ENCODE data around the gene SMYD3.
"Not testable (repeated sequence)": the region's sequence is repeated elsewhere in the genome, so short reads cannot be mapped to it uniquely, and the experiment has no call there.

Gene SMYD3

DNA sequence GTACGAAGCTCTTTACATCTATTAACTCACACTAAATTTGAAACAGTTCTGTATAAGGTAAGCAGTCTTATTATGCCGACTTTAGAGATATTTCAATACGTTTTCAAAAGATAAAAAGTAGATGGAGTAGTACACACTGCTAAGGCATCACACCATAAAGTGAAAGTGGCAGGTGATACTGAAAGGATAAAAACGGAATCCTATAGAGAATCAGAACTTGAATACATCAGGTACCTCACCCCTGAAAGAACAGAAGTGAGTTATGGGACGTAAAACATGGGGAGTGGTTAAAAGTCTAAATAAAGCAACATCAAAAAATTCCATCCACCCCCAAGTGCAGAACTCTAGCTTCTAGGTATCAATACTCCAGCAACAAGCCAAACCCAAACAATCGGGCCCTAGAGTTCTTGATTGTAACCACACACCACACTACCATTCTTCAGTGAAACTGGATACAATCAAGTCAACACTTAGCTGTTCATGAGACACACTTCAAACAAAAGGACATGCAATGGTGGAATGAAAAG is 142.6 kb downstream of the SMYD3 start:
- DNase-seq (ENCODE audit: low read depth in 1 of 2, low spot score in 1 of 2) = no peak

DNA sequence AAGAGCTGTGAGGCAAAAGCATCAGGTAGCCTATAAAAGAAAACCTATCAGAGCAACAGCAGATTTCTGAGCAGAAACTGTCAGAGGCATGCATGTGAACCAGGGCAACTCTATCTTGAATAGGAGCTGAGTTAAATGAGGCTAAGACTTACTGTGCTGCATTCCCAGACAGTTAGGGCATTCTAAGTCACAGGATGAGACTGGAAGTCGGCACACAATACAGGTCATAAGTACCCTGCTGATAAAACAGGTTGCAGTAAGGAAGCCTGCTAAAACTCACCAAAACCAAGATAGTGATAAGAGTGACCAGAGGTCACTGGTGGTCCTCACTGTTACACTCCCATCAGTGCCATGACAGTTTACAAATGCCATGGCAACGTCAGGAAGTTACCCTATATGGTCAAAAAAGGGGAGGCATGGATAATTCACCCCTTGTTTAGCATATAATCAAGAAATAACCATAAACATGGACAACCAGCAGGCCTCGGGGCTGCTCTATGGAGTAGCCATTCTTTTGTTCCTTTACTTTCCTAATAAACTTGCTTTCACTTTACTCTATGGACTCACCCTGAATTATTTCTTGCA is 150.0 kb downstream of the SMYD3 start:
- not testable (repeated sequence) for DNase-seq (ENCODE audit: low read depth in 1 of 2, low spot score in 1 of 2)

DNA sequence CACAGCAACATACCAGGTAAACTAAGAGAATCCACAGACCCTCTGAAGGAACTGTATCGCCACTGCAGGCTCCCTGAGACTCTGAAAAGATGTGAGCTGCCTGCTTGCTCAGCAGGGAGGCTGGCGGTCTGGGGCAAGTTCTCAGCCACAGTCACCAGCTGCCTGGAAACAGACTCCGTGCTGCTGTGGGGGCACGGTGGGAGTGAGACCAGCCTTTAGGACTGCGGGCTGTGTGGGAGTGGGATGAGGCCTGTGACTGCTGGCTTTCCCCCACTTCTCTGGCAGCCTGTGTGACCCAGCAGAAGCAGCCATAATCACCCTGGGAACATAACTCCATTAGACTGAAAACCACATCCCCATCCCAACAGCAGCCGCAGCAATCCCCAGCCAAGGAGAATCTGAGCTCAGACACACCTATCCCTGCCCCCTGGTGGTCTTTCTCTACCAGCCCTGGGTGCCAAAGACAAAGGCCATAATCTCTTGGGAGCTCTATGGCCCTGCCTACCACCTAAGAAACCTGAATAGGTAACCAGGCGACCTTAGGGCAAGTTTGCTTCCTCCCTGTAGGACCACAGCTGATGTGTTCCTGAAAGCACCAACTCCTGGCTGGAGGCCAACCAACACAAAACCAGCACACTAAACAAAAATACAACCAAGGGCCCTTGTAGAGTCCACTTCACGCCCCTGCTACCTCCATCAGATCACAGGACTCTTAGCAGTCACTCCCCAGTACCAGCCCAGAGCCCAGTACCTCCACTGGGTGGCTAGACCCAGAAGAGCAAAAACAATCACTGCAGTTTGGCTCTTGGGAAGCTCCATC is 151.5 kb downstream of the SMYD3 start:
- no peak for DNase-seq (ENCODE audit: low read depth in 1 of 2, low spot score in 1 of 2)

DNA sequence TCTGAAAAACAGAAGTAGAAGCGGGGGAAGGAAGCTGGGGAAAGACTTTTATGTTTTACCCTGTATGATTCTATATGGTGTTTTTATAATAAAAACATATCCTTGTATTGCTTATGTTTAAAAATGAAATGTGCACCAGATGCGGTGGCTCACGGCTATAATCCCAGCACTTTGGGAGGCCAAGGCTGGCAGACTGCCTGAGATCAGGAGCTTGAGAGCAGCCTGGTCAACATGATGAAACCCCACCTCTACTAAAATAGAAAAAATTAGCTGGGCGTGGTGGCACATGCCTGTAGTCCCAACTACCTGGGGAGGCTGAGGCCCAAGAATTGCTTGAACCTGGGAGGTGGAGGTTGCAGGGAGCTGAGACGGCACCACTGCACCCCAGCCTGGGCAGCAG is 155.4 kb downstream of the SMYD3 start:
- DNase-seq (ENCODE audit: low read depth in 1 of 2, low spot score in 1 of 2) = no peak

DNA sequence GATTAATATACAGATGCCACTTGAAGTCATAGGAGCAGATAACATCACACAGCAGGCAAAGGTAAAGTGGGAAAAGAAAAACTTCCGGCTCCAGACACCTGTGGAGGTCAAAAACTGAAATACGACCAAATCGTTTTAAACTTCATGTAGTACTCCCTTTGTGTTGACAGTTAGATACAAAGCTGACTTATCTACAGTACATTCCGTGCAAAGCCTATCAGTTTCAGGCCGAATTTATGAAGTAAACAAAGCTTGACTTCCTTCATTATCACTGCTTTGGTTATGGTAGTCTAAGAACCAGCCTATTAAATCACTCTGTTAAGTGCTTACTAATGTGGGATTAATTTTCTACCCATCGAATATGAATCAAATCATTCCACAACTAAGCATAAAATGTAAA is 156.3 kb downstream of the SMYD3 start:
- no peak for DNase-seq (ENCODE audit: low read depth in 1 of 2, low spot score in 1 of 2)

DNA sequence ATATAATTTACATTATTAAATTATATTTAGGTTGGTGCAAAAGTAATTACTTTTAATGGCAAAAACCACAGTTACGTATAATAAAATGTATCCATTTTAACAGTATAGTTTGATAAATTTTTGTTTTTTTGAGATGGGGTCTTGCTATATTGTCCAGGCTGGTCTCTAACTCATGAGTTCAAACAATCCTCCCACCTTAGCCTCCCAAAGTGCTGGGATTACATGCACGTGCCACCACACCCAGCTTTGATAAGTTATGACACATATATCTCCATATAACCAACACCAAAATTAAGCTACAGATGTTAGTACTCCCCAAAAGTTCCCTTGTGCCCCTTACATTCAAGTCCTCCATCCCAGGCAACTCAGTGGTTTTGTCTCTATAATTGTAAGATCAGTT is 163.1 kb downstream of the SMYD3 start:
- DNase-seq (ENCODE audit: low read depth in 1 of 2, low spot score in 1 of 2) = no peak

DNA sequence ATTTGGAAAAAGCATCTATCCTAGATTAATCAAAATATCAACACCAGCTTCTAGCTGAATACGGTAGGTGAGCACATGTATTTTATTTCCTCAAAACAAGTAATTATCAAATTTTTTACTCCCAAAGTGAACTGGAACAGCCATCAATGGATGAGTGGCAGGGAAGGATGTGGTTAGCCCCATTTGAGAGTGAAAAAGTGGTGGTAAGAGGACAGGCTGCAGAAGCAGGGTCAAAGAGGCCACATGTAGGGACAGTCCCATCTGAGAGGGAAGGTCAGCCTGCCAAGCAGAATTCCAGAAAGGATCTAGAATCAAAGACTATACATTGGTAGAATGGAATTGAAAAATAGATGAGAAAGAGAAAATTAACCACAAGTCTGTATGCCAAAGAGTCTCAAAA is 163.8 kb downstream of the SMYD3 start:
- DNase-seq (ENCODE audit: low read depth in 1 of 2, low spot score in 1 of 2) = no peak

DNA sequence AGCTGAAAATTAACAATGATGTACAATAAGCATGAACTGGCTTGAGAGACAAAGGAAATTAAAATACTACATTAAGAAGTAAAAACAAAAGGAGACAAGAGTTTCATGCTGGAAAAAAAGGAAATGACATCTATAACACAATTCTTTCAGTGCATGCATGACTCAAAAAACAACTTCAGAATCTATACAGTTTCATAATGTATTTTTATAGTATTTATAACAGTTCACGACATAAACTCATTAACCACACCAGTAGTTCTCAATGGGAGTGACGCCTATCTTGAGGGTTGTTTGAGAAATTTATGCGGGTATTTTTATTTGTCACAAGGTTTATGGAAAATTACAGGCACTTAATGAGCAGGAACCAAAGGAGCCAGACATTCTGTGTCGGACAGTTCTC is 168.5 kb downstream of the SMYD3 start:
- DNase-seq (ENCODE audit: low read depth in 1 of 2, low spot score in 1 of 2) = no peak

DNA sequence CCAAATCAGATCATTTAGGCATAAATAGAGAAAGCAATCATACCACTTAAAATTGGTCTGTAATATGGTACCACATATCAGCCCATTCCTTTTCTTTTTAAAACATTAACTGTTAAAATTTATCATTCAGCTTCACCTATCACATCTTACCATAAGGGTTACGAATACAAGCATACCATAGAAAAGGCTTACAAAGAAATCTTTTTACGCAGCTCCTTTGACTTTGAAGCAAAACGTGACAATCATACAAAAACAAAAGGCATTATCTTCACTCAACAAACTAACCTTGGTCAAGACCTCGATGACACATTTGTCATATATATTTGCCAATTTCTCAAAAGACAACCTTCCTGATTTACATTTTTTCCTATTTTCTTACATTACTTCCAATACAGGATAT is 169.0 kb downstream of the SMYD3 start:
- no peak for DNase-seq (ENCODE audit: low read depth in 1 of 2, low spot score in 1 of 2)

DNA sequence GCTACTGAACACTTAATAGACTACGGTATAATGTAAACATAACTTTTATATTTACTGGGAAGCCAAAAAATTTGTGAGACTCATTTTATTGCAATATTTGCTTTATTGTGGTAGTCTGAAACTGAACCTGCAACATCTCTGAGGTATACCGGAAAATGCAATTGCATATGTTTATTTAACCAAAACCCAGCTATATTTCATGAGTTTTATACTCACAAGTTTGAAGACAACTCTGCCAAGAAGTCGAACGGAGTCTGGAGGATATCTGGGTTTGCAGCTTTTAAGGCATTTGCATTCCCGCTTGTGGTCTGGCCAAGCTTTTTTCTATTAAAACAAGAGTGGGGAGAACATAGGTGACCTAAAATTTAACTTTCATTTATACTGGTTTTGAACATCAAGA is 171.9 kb downstream of the SMYD3 start:
- no peak for DNase-seq (ENCODE audit: low read depth in 1 of 2, low spot score in 1 of 2)

DNA sequence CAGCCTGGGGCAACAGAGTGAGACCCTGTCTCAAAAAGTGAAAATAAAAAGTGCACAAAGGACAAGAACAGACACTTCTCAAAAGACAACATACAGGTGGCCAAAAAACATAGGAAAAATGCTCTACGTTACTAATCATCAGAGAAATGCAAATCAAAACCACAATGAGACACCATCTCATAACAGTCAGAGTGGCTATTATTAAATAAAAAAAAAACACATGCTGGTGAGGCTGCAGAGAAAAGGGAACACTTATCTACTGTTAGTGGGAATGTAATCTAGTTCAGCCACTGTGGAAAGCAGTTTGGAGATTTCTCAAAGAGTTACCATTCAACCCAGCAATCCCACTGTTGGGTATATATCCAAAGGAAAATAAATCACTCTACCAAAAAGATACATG is 173.2 kb downstream of the SMYD3 start:
- no peak for DNase-seq (ENCODE audit: low read depth in 1 of 2, low spot score in 1 of 2)

DNA sequence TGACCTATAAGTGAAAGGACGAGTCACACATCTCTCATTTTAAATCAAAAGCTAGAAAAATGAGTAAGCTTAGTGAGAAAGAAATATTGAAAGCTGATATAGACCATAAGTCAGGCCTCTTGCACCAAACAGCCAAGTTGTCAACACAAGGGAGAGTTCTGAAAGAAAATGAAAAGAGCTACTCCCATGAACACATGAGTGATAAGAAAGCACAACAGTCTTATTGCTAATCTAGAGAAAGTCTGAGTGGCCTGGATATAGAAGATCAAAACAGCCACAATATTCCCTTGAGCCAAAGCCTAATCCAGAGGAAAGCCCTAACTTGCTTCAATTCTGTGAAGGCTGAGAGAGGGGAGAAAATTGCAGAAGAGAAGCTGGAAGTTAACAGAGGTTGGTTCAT is 175.0 kb downstream of the SMYD3 start:
- DNase-seq (ENCODE audit: low read depth in 1 of 2, low spot score in 1 of 2) = no peak

DNA sequence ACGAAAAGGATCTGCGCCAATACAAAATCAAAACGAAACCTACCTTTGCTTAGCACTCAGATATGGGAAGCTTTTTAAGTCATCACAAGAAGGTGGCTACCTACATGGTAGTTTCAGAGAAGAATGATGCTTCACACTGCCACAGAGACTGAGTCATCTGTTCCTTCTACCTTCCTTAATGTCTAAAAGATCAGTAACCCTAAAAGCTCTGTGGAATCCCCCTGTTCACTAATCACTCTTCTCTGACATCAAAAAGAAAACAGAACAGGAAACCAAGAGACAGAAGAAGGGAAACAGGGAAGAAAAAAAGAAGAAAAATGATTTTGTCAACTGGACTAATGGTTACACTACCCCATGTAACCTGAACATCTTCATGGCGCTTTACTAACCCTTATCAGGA is 177.2 kb downstream of the SMYD3 start:
- DNase-seq (ENCODE audit: low read depth in 1 of 2, low spot score in 1 of 2) = no peak

DNA sequence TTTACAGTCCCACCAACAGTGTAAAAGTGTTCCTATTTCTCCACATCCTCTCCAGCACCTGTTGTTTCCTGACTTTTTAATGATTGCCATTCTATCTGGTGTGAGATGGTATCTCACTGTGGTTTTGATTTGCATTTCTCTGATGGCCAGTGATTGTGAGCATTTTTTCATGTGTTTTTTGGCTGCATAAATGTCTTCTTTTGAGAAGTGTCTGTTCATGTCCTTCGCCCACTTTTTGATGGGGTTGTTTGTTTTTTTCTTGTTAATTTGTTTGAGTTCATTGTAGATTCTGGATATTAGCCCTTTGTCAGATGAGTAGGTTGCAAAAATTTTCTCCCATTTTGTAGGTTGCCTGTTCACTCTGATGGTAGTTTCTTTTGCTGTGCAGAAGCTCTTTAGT is 177.8 kb downstream of the SMYD3 start:
- not testable (repeated sequence) for DNase-seq (ENCODE audit: low read depth in 1 of 2, low spot score in 1 of 2)

DNA sequence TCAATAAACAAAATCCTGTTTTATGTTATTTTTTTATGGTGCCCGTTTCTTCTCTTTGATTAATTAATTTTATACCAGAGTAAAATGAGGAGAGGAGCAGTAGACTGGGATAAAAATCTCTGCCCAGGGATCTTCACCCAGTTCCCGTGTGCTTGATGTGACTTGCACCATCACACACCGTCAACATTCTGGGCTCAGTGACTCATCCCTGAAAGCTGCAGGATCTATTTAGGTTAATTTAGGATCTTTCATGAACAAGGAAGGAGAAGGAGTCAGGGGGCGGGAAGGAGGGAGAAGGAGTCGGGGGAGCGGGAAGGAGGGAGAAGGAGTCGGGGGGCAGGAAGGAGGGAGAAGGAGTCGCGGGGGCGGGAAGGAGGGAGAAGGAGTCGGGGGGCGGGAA is 182.4 kb downstream of the SMYD3 start:
- no peak for DNase-seq (ENCODE audit: low read depth in 1 of 2, low spot score in 1 of 2)

DNA sequence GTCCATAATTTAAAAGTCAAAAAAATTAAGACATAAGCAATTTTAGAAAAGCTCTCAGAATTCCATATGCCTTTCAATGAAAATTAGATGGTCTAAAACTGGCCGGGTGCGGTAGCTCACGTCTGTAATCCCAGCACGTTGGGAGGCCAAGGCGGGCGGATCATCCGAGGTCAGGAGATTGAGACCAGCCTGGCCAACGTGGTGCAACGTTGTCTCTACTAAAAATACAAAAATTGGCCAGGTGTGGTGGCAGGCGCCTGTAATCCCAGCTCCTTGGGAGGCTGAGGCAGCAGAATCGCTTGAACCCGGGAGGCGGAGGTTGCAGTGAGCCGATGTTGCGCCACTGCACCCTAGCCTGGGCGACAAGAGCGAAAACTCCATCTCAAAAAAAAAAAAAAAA is 183.0 kb downstream of the SMYD3 start:
- DNase-seq (ENCODE audit: low read depth in 1 of 2, low spot score in 1 of 2) = not testable (repeated sequence)

DNA sequence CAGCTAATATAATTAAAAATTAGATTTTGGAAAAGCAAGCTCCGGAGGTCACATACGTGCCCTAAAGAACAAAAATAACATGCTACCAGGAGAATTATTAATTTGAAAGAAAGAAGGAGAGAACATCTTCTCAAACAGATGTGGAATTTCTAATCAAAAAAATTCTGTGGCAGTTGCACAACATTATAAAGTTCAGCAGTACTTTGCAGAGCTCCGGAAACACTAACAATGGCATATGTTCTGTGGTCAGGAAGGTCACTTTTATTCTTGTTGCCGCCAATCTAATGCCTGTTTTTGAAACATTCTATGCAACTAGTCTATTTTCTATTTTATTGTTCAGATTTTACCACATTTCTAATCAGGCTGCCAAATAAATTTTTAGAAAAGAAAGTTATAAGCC is 186.8 kb downstream of the SMYD3 start:
- DNase-seq (ENCODE audit: low read depth in 1 of 2, low spot score in 1 of 2) = no peak

DNA sequence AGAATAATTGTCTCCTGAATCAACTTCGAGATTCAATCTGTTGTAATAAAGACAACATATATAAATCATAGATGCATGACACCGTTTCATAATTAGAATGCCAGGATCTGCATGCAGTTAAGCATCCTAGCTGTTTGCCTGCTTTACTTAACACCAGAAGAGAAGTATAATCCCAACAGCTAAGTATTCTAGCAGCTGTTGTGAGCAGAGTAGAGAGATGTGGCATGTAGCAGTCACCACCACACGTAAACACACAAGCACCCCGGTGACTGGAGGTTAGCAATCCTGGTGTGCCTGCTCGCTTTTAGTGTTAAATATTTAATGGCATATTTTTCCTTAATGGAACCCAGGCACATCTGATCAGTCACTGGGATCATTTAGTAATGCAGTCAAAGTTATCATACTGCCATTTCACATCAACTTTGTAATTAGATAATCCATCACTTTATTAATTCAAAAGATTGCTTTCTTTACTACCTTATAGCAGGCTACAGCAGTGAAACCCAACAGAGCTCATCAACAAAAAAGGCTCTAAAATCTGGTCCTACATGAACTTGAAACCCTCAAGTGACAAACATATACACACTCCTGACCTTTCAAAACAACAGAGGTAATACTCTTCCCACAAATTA is 187.9 kb downstream of the SMYD3 start:
- no peak for DNase-seq (ENCODE audit: low read depth in 1 of 2, low spot score in 1 of 2)

DNA sequence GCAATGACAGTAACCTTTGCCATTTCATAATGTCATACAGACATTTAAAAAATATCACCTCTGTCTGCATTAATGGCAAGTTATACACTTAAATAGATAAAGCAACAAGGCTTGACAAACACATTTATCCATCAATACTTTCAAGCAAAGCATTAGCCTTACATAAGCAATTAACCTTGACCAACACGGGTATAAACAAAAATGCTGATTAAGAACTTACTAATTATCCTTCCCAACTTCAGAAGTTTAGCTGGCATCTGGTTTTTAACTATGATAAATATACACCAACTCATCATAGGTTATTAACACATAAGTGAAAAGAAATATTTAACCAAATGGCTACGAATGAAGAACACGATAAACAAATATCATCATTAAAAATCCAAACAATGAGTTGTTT is 188.5 kb downstream of the SMYD3 start:
- no peak for DNase-seq (ENCODE audit: low read depth in 1 of 2, low spot score in 1 of 2)

DNA sequence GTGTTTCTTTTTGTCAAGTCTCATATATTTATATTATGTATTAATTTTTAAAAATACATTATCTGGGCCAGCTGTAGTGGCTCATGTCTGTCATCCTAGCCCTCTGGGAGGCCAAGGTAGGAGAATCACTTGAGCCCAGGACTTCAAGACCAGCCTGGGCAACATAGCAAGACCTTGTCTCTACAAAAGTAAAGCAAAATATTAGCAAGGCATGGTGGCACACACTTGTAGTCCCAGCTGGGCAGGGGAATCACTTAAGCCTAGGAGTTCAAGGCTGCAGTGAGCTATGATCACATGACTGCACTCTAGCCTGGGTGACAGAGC is 189.1 kb downstream of the SMYD3 start:
- no peak for DNase-seq (ENCODE audit: low read depth in 1 of 2, low spot score in 1 of 2)

DNA sequence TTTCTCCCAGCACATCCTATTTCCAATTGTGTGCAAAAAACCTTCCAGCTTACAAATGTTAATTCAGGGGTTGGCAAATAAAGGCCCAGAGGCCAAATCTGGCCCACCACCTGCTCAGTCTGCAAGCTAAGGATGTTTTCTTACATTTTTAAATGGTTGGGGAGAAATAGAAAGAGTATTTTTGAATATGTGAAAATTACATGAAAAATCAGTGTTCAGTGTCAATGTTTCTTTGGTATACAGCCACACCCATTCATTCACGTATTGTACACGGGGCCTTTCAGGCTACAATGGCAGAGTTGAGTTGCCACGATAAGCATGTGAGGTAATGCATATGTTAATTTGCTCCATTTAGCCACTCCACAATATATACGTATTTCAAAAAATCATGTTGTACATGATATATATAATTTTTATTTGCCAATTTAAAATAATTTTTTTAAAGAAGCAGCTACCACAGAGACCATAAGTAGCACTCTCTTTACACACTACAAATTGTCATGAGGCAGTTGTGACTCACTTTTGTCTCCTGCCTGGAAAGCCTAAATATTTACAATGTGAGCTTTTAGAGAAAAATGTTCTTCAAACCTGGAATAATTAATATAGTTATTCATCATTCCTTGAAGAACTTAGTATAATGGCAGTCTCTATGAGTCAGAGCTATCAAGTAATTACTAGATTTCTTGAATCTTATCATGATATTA is 189.6 kb downstream of the SMYD3 start:
- DNase-seq (ENCODE audit: low read depth in 1 of 2, low spot score in 1 of 2) = no peak

DNA sequence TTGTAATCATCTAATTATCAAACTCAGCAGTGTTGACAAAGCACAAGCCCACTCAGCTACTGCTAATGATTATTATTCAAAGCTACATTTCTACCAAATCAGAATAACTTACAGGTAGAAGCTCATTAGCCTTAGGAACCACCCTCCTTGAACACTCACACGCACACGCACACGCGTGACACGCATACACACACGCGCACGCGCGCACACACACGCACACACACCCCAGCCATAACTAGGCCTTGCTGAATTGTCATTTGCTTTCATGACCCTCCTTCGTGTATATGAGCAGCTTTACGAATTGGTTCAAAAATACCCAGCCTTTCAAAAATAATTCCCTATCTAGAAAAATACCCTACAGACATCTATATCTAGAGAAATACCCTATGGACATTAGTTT is 195.6 kb downstream of the SMYD3 start:
- DNase-seq (ENCODE audit: low read depth in 1 of 2, low spot score in 1 of 2) = no peak

Measured in stimulated activated CD4-positive, alpha-beta T cell treated with anti-CD3 and anti-CD28 coated beads, Interleukin-15, amount 100 ng/mL, for 1 hour (primary cell).